Ovary (tissue), 9 donors: Measurements from ENCODE around the gene GRID1. TPM values are rescaled to one million over a fixed set of nuclear protein-coding genes. Genes with fewer than 3 reads are reported as not detected.

ENCODE experiments used
- DNase-seq, 5 donors: peaks; one replicate each; pipeline ENCODE4 v3.0.0-alpha.2; 2019 to 2020
- H3K27ac ChIP-seq, 2 donors: fragments of 200-600 bp; one replicate each; pipeline versions ENCODE4 v1.5.1 to v1.8.0; 2019 to 2022
- H3K27me3 ChIP-seq: fragments of 200-600 bp; one replicate; pipeline ENCODE4 v1.8.0; 2022
- H3K36me3 ChIP-seq: fragments of 200-600 bp; sonication (generic); one replicate; pipeline ENCODE4 v1.5.1; 2019
- H3K4me1 ChIP-seq: one replicate; pipeline ENCODE4 v1.8.1; 2013; ENCODE audit warnings: mild to moderate bottlenecking, moderate library complexity; ENCODE audit not compliant: insufficient read depth
- H3K4me3 ChIP-seq: fragments of 200-600 bp; sonication (generic); one replicate; pipeline ENCODE4 v1.5.1; 2017
- H3K9me3 ChIP-seq, 2 donors: fragments of 200-600 bp in 1 of 2; sonication (generic) in 1 of 2; one replicate each; pipeline versions ENCODE4 v1.5.1 to v1.8.1; 2013 to 2019; ENCODE audit warnings: mild to moderate bottlenecking in 1 of 2, moderate library complexity in 1 of 2
- CTCF ChIP-seq, 3 donors: fragments of 450-650 bp in 2 of 3; fragments of 200-600 bp in 1 of 3; IDR thresholded peaks; one replicate each; pipeline versions ENCODE4 v1.5.1 to v1.8.0; 2016 to 2022; ENCODE audit warnings: antibody characterized with exemption in 3 of 3, mild to moderate bottlenecking in 1 of 3
- EP300 ChIP-seq: sonication (generic); formaldehyde crosslinking; IDR thresholded peaks from one replicate; pipeline ENCODE4 v1.6.1; 2017; ENCODE audit warnings: antibody characterized with exemption
- POLR2A ChIP-seq: fragments of 450-650 bp; IDR thresholded peaks from one replicate; pipeline ENCODE4 v1.6.1; 2017; ENCODE audit warnings: antibody characterized with exemption, mild to moderate bottlenecking, moderate library complexity
- WGBS, 3 donors: extraction: QIAGEN DNeasy Blood & Tissue Kit in 1 of 3; methylation state at CpG; one replicate each; pipeline versions ENCODE4 v1.1.5 to v1.1.7; 2013 to 2017; 5-methylcytosine and 5-hydroxymethylcytosine counted together
- intact Hi-C, 4 donors: fragments of 100-400 bp; cut with DNase I; formaldehyde crosslinking; loops; one replicate each; pipeline versions ENCODE4 v1.11.0 to v1.15.1; 2022 to 2023
- polyA plus RNA-seq, 2 donors: library from polyadenylated mRNA; stranded (reverse); fragments of 200-250 nt in 1 of 2; fragments of 350-450 nt in 1 of 2; fragmentation: Illumina TruSeq in 1 of 2; extraction: RNeasy Lipid Tissue Mini Kit (QIAGEN cat#74804) in 1 of 2; gene quantifications; one replicate each; pipeline ENCODE4 v1.2.3, GENCODE V29; 2013 to 2014
- total RNA-seq, 7 donors: library from RNA; depleted of rRNA in 2 of 7; stranded (reverse); fragments of >200 nt in 2 of 7; fragmentation: NEBNext Ultra II Directional in 3 of 7; extraction: Animal tissue kit (Norgen Biotek cat#: 25700) in 3 of 7; gene quantifications; one replicate each; pipeline versions ENCODE4 v1.1.0 to v1.2.4, GENCODE V29; 2016 to 2023
- donor health status: DM: no; HTN: no; CAD: no; lungs with moderate emphysema.
- donor health status: DM: no; HTN: no; CAD: no.
- donor health status: Bipolar disorder and iron deficiency.
- donor health status: DM: yes; HTN: yes; CAD: no.
- donor health status: DM: no; HTN: no; CAD: no.
- donor health status: DM: yes; HTN: yes; CAD: no.

GRID1 gene
- total and polyA plus RNA-seq, 9 donors: 0.57 to 6.2 (median 1.8) TPM

GRCh38 chr10:86072413-86072812 lies 294.2 kb downstream of the GRID1 start:
- WGBS, 3 donors: 32 to 60% (median 39%) methylated on average over 5 of the region's 5 CpGs
- intact Hi-C loops: no loop called here

GRCh38 chr10:86071758-86072157 lies 294.8 kb downstream of the GRID1 start:
- no peaks in the 10 kb centered on the region for H3K36me3 ChIP-seq
- WGBS, 3 donors: 57 to 64% (median 60%) methylated on average over 4 of the region's 4 CpGs

More at GRCh38 chr10:86072413-86072812, 294.2 kb downstream of the GRID1 start:
- no peaks in the 10 kb centered on the region for H3K9me3 ChIP-seq
- H3K27me3 ChIP-seq: no peaks in the 10 kb centered on the region
- no peak overlapping the region for H3K27ac ChIP-seq
- DNase-seq: no peak
- H3K4me1 ChIP-seq: no peaks in the 10 kb centered on the region
- no peak overlapping the region for H3K4me3 ChIP-seq
- TF ChIP-seq CTCF (IDR thresholded peaks at IDR 0.05) (no peak), EP300 (no peak), POLR2A (no peak)
- H3K36me3 ChIP-seq: no peaks in the 10 kb centered on the region

GRCh38 chr10:86071145-86071544 lies 295.4 kb downstream of the GRID1 start:
- no peaks in the 10 kb centered on the region for H3K4me1 ChIP-seq
- 78 to 89% (median 80%) methylated on average over 5 of the region's 5 CpGs for WGBS, 3 donors
- no peak for TF ChIP-seq POLR2A
- no peak for TF ChIP-seq EP300
- TF ChIP-seq CTCF (IDR thresholded peaks at IDR 0.05): no peak
- H3K27me3 ChIP-seq: no peaks in the 10 kb centered on the region
- no peak for DNase-seq
- H3K27ac ChIP-seq: no peak overlapping the region
- H3K9me3 ChIP-seq: no peaks in the 10 kb centered on the region
- intact Hi-C loops: no loop called here
- H3K4me3 ChIP-seq: no peak overlapping the region
- no peaks in the 10 kb centered on the region for H3K36me3 ChIP-seq

More at GRCh38 chr10:86071758-86072157, 294.8 kb downstream of the GRID1 start:
- Histone ChIP-seq H3K4me3 (no peak overlapping the region), H3K27me3 (no peaks in the 10 kb centered on the region), H3K4me1 (no peaks in the 10 kb centered on the region), H3K9me3 (no peaks in the 10 kb centered on the region), H3K27ac (no peak overlapping the region)
- no peak for TF ChIP-seq CTCF (IDR thresholded peaks at IDR 0.05)
- TF ChIP-seq EP300: no peak
- TF ChIP-seq POLR2A: no peak
- DNase-seq: no peak
- intact Hi-C loops: no loop called here

- intact Hi-C loops: no loop called here
- no peaks in the 10 kb centered on the region for H3K4me1 ChIP-seq
- 82 to 100% (median 87%) methylated on average over 1 of the region's 1 CpG for WGBS, 3 donors
Observed at GRCh38 chr10:86070278-86070677, 296.3 kb downstream of the GRID1 start.

More at GRCh38 chr10:86070278-86070677, 296.3 kb downstream of the GRID1 start:
- no peak overlapping the region for H3K27ac ChIP-seq
- H3K27me3 ChIP-seq: no peaks in the 10 kb centered on the region
- no peaks in the 10 kb centered on the region for H3K36me3 ChIP-seq
- no peak overlapping the region for H3K4me3 ChIP-seq
- DNase-seq: no peak
- H3K9me3 ChIP-seq: no peaks in the 10 kb centered on the region
- no peak for TF ChIP-seq EP300
- TF ChIP-seq POLR2A: no peak
- TF ChIP-seq CTCF (IDR thresholded peaks at IDR 0.05): no peak
